SK-N-SH treated with all-trans-retinoic acid at 6 μM for 48 hours (cell line): ENCODE results near the gene SBK2.

Experiments used
- ATAC-seq: fragments of 200-7000 bp; cut with Tn5 transposase; 3 replicates; pipeline ENCODE4 v1.9.1; 2020; ENCODE audit warnings: mild to moderate bottlenecking, moderate library complexity
- ARNTL ChIP-seq: fragments of 450-650 bp; formaldehyde crosslinking; IDR thresholded peaks from 2 replicates; pipeline ENCODE4 v1.5.0; 2020; ENCODE audit warnings: low read depth, mild to moderate bottlenecking, moderate library complexity, borderline replicate concordance
- BACH2 ChIP-seq: fragments of 250-450 bp; sonication (Bioruptor Pico); IDR thresholded peaks from 2 replicates; pipeline ENCODE4 v1.9.0; 2021; ENCODE audit warnings: mild to moderate bottlenecking, borderline replicate concordance
- CREB5 ChIP-seq: fragments of 250-450 bp; sonication (Bioruptor Pico); IDR thresholded peaks from 2 replicates; pipeline ENCODE4 v1.5.1; 2020; ENCODE audit warnings: low read depth, mild to moderate bottlenecking, moderate library complexity
- CSDC2 ChIP-seq: fragments of 250-450 bp; sonication (Bioruptor Pico); IDR thresholded peaks from 2 replicates; pipeline ENCODE4 v1.5.0; 2020; ENCODE audit warnings: mild to moderate bottlenecking, moderate library complexity
- CSRNP3 ChIP-seq: fragments of 250-450 bp; sonication (Bioruptor Pico); IDR thresholded peaks from 2 replicates; pipeline ENCODE4 v1.5.1; 2021; ENCODE audit warnings: mild to moderate bottlenecking, moderate library complexity
- ESRRG ChIP-seq: fragments of 250-450 bp; sonication (Bioruptor Pico); IDR thresholded peaks from 2 replicates; pipeline ENCODE4 v1.6.1; 2021; ENCODE audit warnings: mild to moderate bottlenecking
- GLIS3 ChIP-seq: fragments of 250-450 bp; sonication (Bioruptor Pico); IDR thresholded peaks from 2 replicates; pipeline ENCODE4 v1.5.0; 2020; ENCODE audit warnings: mild to moderate bottlenecking, moderate library complexity
- ISL1 ChIP-seq: fragments of 250-450 bp; sonication (Bioruptor Pico); IDR thresholded peaks from 2 replicates; pipeline ENCODE4 v2.1.2; 2022; ENCODE audit warnings: mild to moderate bottlenecking, moderate library complexity
- OSR1 ChIP-seq: fragments of 250-450 bp; sonication (Bioruptor Pico); IDR thresholded peaks from 2 replicates; pipeline ENCODE4 v1.8.0; 2022; ENCODE audit warnings: moderate library complexity, mild to moderate bottlenecking, inconsistent platforms
- PATZ1 ChIP-seq: fragments of 250-450 bp; sonication (Bioruptor Pico); IDR thresholded peaks from 2 replicates; pipeline ENCODE4 v1.8.0; 2020; ENCODE audit warnings: mild to moderate bottlenecking, moderate library complexity, borderline replicate concordance
- PPARA ChIP-seq: fragments of 250-450 bp; sonication (Bioruptor Pico); IDR thresholded peaks from 2 replicates; pipeline ENCODE4 v1.5.0; 2020; ENCODE audit warnings: mild to moderate bottlenecking, borderline replicate concordance
- RARB ChIP-seq: fragments of 250-450 bp; sonication (Bioruptor Pico); IDR thresholded peaks from 2 replicates; pipeline ENCODE4 v1.8.0; 2021; ENCODE audit warnings: mild to moderate bottlenecking, moderate library complexity
- TCF4 ChIP-seq: fragments of 250-450 bp; sonication (Bioruptor Pico); IDR thresholded peaks from 2 replicates; pipeline ENCODE4 v1.8.0; 2021; ENCODE audit warnings: mild to moderate bottlenecking, moderate library complexity, borderline replicate concordance
- TOX ChIP-seq: fragments of 250-450 bp; sonication (Bioruptor Pico); IDR thresholded peaks from 2 replicates; pipeline ENCODE4 v1.8.0; 2021; ENCODE audit warnings: mild to moderate bottlenecking, moderate library complexity, borderline replicate concordance
- TSHZ2 ChIP-seq: fragments of 250-450 bp; sonication (Bioruptor Pico); IDR thresholded peaks from 2 replicates; pipeline ENCODE4 v1.5.0; 2020; ENCODE audit warnings: mild to moderate bottlenecking, moderate library complexity
- ZFP3 ChIP-seq: fragments of 250-450 bp; sonication (Bioruptor Pico); IDR thresholded peaks from 2 replicates; pipeline ENCODE4 v1.5.0; 2020; ENCODE audit warnings: mild to moderate bottlenecking, moderate library complexity
- ZFP30 ChIP-seq: fragments of 450-650 bp; formaldehyde crosslinking; IDR thresholded peaks from 2 replicates; pipeline ENCODE4 v1.5.0; 2022; ENCODE audit warnings: mild to moderate bottlenecking, moderate library complexity
- ZNF565 ChIP-seq: fragments of 450-650 bp; formaldehyde crosslinking; conservative IDR thresholded peaks from 2 replicates; pipeline ENCODE4 v1.5.0; 2020; ENCODE audit warnings: low read depth, mild to moderate bottlenecking, moderate library complexity
- ZNF70 ChIP-seq: fragments of 450-650 bp; formaldehyde crosslinking; IDR thresholded peaks from 2 replicates; pipeline ENCODE4 v1.5.0; 2020; ENCODE audit warnings: mild to moderate bottlenecking, moderate library complexity
- ZNF8 ChIP-seq: fragments of 450-650 bp; formaldehyde crosslinking; IDR thresholded peaks from 2 replicates; pipeline ENCODE4 v1.5.0; 2020; ENCODE audit warnings: mild to moderate bottlenecking, moderate library complexity

Gene SBK2

GRCh38 chr19:55550321-55550650 is 13.4 kb upstream of the SBK2 start:
- TF ChIP-seq CSRNP3 (no peak), ESRRG (CRISPR knock-in tag) (no peak), ZFP3 (CRISPR knock-in tag) (no peak)
- no peak for ATAC-seq

GRCh38 chr19:55549500-55550320 is 12.8 kb upstream of the SBK2 start:
- ATAC-seq: peak; percentile 76
- TF ChIP-seq TCF4 (CRISPR knock-in tag) (no peak), ISL1 (CRISPR knock-in tag) (peak; percentile 47)

GRCh38 chr19:55546822-55547614 is 10.1 kb upstream of the SBK2 start:
- TF ChIP-seq CSRNP3 (no peak), ZFP30 (CRISPR knock-in tag) (no peak), CSDC2 (no peak), ZNF70 (CRISPR knock-in tag) (no peak), OSR1 (no peak), ZNF565 (CRISPR knock-in tag) (no peak), TCF4 (CRISPR knock-in tag) (no peak), TSHZ2 (CRISPR knock-in tag) (no peak)
- ATAC-seq: peak; percentile 70

GRCh38 chr19:55546011-55546410 is 9.1 kb upstream of the SBK2 start:
- no peak for ATAC-seq
- TF ChIP-seq ESRRG (CRISPR knock-in tag) (no peak), TCF4 (CRISPR knock-in tag) (no peak), ZNF8 (CRISPR knock-in tag) (no peak), BACH2 (no peak), RARB (CRISPR knock-in tag) (no peak), CREB5 (CRISPR knock-in tag) (no peak), ZNF565 (CRISPR knock-in tag) (no peak), PATZ1 (CRISPR knock-in tag) (no peak), TSHZ2 (CRISPR knock-in tag) (no peak), ISL1 (CRISPR knock-in tag) (no peak), CSRNP3 (no peak), TOX (CRISPR knock-in tag) (no peak), OSR1 (no peak), CSDC2 (no peak), PPARA (CRISPR knock-in tag) (no peak), ZNF70 (CRISPR knock-in tag) (no peak), ARNTL (CRISPR knock-in tag) (no peak), GLIS3 (CRISPR knock-in tag) (no peak)
